Heart right ventricle (tissue), 16 donors: ENCODE results near the gene AZI2. TPM values are rescaled to one million over a fixed set of nuclear protein-coding genes. Genes with fewer than 3 reads are reported as not detected.

ENCODE experiments used
- ATAC-seq, 8 donors: fragments of 200-7000 bp; cut with Tn5 transposase; one replicate each; pipeline ENCODE4 v1.9.1; 2020; ENCODE audit warnings: mild to moderate bottlenecking in 8 of 8, moderate library complexity in 8 of 8, moderate number of reproducible peaks in 1 of 8
- DNase-seq, 2 donors: peaks; one replicate each; pipeline ENCODE4 v3.0.0-alpha.2; 2020
- H3K27ac ChIP-seq, 10 donors: fragments of 200-600 bp; sonication (generic) in 2 of 10; one replicate each; pipeline versions ENCODE4 v1.5.0 to v1.8.0; 2020 to 2022; ENCODE audit warnings: mild to moderate bottlenecking in 3 of 10
- H3K27me3 ChIP-seq, 7 donors: fragments of 200-600 bp; one replicate each; pipeline ENCODE4 v1.8.0; 2021 to 2022; ENCODE audit warnings: mild to moderate bottlenecking in 2 of 7
- H3K36me3 ChIP-seq, 9 donors: fragments of 200-600 bp; sonication (generic) in 1 of 9; one replicate each; pipeline versions ENCODE4 v1.5.0 to v1.8.0; 2020 to 2022; ENCODE audit warnings: mild to moderate bottlenecking in 2 of 9
- H3K4me1 ChIP-seq, 9 donors: fragments of 200-600 bp; sonication (generic) in 1 of 9; one replicate each; pipeline versions ENCODE4 v1.5.0 to v1.8.0; 2020 to 2022; ENCODE audit warnings: mild to moderate bottlenecking in 4 of 9
- H3K4me3 ChIP-seq, 10 donors: fragments of 200-600 bp; sonication (generic) in 2 of 10; one replicate each; pipeline versions ENCODE4 v1.5.0 to v1.8.0; 2020 to 2022; ENCODE audit warnings: mild to moderate bottlenecking in 7 of 10, moderate library complexity in 2 of 10
- H3K9me3 ChIP-seq, 11 donors: fragments of 200-600 bp in 10 of 11; sonication (generic) in 2 of 11; one replicate each; pipeline versions ENCODE4 v1.5.0 to v1.8.0; 2013 to 2022; ENCODE audit warnings: mild to moderate bottlenecking in 2 of 11, control low read depth in 1 of 11, moderate library complexity in 1 of 11
- WGBS, 2 donors: extraction: QIAGEN DNeasy Blood & Tissue Kit; methylation state at CpG; one replicate each; pipeline ENCODE4 v1.1.7; 2013; ENCODE audit warnings: inconsistent platforms in 1 of 2; 5-methylcytosine and 5-hydroxymethylcytosine counted together
- intact Hi-C, 10 donors: fragments of 100-400 bp; cut with DNase I; formaldehyde crosslinking; loops; one replicate each; pipeline versions ENCODE4 v1.11.1 to v1.14.2; 2022
- polyA plus RNA-seq, 2 donors: library from polyadenylated mRNA; stranded (reverse); fragments of 200-250 nt; gene quantifications; one replicate each; pipeline ENCODE4 v1.2.3, GENCODE V29; 2013
- total RNA-seq, 10 donors: library from RNA; stranded (reverse); fragmentation: NEBNext Ultra II Directional in 3 of 10; extraction: Animal tissue kit (Norgen Biotek cat#: 25700) in 3 of 10; gene quantifications; one replicate each; pipeline versions ENCODE4 v1.2.1 to v1.2.4, GENCODE V29; 2021 to 2023
- TF ChIP-seq, protein P1 (sequence below), 9 donors: fragments of 200-600 bp; sonication (generic) in 2 of 9; IDR thresholded peaks; one replicate each; pipeline versions ENCODE4 v1.5.0 to v1.8.0; 2021 to 2022; ENCODE audit warnings: antibody characterized with exemption in 9 of 9, mild to moderate bottlenecking in 5 of 9, moderate library complexity in 1 of 9
- donor health status: Arrhythmogenic right ventricular cardiomyopathy.
- donor health status: ischemic (EF 13 %, LVEDD 7.1; RV severe dilation, severe dysfunction).
- donor health status: healthy with polysubstance abuse.
- donor health status: DM: no; HTN: yes; CAD: no.
- donor health status: DM: no; HTN: no; CAD: no.
- donor health status: ischemic (EF 25% LVEDD 6.9; RV normal size, moderate dysfunction).
- donor health status: ischemic (EF 25% LVEDD 5.7; RV mildly dilated, moderate dysfunction).
- donor health status: healthy.
- donor health status: DM: yes; HTN: yes; CAD: no.
- donor health status: Ischemic cardiomyopathy.
- donor health status: ischemic (EF 35%, LVEDD 5.7; RV mildly dilated, moderate dysfunction).
- donor health status: nonischemic (EF 11% LVEDD 7.7; RV severe dilation, severe dysfunction).
- donor health status: DM: yes; HTN: yes; CAD: no.
- donor health status: PGD.
- donor health status: ischemic (EF 29% LVEDD 5.4; RV normal size, mild dysfunction).
- donor health status: nonischemic (EF 23%, LVEDD 6.1; RV moderate dilation, normal function).

Gene AZI2
- total and polyA plus RNA-seq, 12 donors: 19.6 to 42.8 (median 35.0) TPM

DNA sequence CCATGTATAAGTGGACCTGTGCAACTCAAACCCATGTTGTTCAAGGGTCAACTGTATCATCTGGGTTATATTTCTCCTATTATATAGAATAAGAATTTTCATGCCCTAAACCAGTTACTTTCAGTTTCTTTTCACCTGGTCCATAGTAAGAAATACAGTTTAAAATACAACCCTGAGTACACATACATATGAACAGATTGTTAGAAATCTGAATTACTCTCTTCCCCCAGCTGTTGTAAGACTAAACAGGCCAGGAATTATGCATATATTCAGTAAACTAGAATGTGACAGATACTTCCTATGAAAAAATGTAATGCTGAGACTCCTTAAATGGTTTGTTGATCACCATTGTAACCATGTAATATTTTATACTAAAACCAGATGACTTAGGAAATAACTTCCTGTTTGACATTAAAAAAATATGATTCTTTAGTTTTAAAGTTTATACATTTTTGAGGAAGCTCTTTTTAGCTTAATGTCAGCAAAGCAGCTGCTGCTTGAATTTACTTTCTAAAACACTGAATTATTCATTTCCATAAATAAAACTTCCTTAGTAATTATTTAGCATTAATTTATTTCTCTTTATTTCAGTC, 52.6 kb downstream of the AZI2 start:
- intact Hi-C loops: loop anchor here in 1 of 10 donors (10.0 kb wide), 1 partner anchor 581 kb away; no protein-coding TSS in a partner anchor
- Histone ChIP-seq H3K9me3 (peaks cover 0 to 3% (median 0%) of the 10 kb centered on the region in 11 donors), H3K36me3 (peaks cover 0 to 14% (median 0%) of the 10 kb centered on the region in 9 donors), H3K27ac (peak overlapping the region in 3 of 10 donors; percentile 18 to 34 (median 33)), H3K4me1 (peaks cover 0 to 26% (median 0%) of the 10 kb centered on the region in 9 donors), H3K4me3 (peak overlapping the region in 6 of 10 donors; percentile 16 to 33 (median 26)), H3K27me3 (no peaks in the 10 kb centered on the region)
- TF ChIP-seq, protein P1, sequence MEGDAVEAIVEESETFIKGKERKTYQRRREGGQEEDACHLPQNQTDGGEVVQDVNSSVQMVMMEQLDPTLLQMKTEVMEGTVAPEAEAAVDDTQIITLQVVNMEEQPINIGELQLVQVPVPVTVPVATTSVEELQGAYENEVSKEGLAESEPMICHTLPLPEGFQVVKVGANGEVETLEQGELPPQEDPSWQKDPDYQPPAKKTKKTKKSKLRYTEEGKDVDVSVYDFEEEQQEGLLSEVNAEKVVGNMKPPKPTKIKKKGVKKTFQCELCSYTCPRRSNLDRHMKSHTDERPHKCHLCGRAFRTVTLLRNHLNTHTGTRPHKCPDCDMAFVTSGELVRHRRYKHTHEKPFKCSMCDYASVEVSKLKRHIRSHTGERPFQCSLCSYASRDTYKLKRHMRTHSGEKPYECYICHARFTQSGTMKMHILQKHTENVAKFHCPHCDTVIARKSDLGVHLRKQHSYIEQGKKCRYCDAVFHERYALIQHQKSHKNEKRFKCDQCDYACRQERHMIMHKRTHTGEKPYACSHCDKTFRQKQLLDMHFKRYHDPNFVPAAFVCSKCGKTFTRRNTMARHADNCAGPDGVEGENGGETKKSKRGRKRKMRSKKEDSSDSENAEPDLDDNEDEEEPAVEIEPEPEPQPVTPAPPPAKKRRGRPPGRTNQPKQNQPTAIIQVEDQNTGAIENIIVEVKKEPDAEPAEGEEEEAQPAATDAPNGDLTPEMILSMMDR (IDR thresholded peaks at IDR 0.05): no peak
- no peak for DNase-seq
- ATAC-seq: no peak

- H3K27me3 ChIP-seq: no peaks in the 10 kb centered on the region
- peaks cover 0 to 21% (median 0%) of the 10 kb centered on the region in 9 donors for H3K36me3 ChIP-seq
- intact Hi-C loops: loop anchor here in 1 of 10 donors (10.0 kb wide), 1 partner anchor 580 kb away; no protein-coding TSS in a partner anchor
- 73 to 82% methylated on average over 7 of the region's 7 CpGs for WGBS, 2 donors
- H3K4me1 ChIP-seq: peaks cover 0 to 26% (median 0%) of the 10 kb centered on the region in 9 donors
- H3K9me3 ChIP-seq: peaks cover 0 to 10% (median 0%) of the 10 kb centered on the region in 11 donors
- TF ChIP-seq, protein P1 (IDR thresholded peaks at IDR 0.05): no peak
- H3K4me3 ChIP-seq: peak overlapping the region in 6 of 10 donors; percentile 16 to 33 (median 26)
- H3K27ac ChIP-seq: peak overlapping the region in 4 of 10 donors; percentile 10 to 34 (median 26)
- ATAC-seq (no peak), DNase-seq (no peak)
Measured at GRCh38 chr3:28294667-28295413, 53.8 kb downstream of the AZI2 start.

GRCh38 chr3:28292622-28293021, 56.0 kb downstream of the AZI2 start:
- no peaks in the 10 kb centered on the region for H3K27me3 ChIP-seq
- intact Hi-C loops: loop anchor here in 1 of 10 donors (10.0 kb wide), 1 partner anchor 578 kb away; no protein-coding TSS in a partner anchor

DNA sequence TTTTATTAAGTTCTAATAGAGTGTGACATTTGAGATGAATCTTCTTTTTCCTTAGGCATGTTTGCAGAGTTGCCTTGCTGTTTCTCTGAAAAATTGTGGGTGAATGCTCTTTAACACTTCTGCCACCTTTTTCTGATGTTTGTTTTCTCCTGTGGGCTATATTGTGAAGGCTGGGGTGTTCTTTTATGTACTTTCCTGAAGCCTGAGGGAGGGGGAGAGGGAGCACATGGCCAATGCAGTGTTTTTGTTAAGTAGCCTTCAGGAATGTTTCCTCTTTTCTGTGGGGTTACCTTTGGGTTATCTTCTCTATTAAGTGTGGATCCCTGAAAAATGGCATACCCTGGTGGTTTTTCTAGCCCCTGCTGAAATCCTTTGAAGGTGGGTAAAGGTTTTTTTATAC, 57.0 kb downstream of the AZI2 start:
- TF ChIP-seq, protein P1 (IDR thresholded peaks at IDR 0.05): no peak
- peaks cover 0 to 12% (median 0%) of the 10 kb centered on the region in 9 donors for H3K36me3 ChIP-seq
- peaks cover 0 to 21% (median 0%) of the 10 kb centered on the region in 9 donors for H3K4me1 ChIP-seq
- intact Hi-C loops: loop anchor here in 1 of 10 donors (10.0 kb wide), 1 partner anchor 577 kb away; no protein-coding TSS in a partner anchor
- DNase-seq (no peak), ATAC-seq (no peak)
- H3K27me3 ChIP-seq: no peaks in the 10 kb centered on the region
- peak overlapping the region in 1 of 10 donors; percentile 10 for H3K27ac ChIP-seq
- peaks cover 0 to 10% (median 0%) of the 10 kb centered on the region in 11 donors for H3K9me3 ChIP-seq
- no peak overlapping the region for H3K4me3 ChIP-seq

More at GRCh38 chr3:28292622-28293021, 56.0 kb downstream of the AZI2 start:
- ATAC-seq: no peak
- H3K9me3 ChIP-seq: peaks cover 0 to 10% (median 0%) of the 10 kb centered on the region in 11 donors
- 90 to 93% methylated on average over 4 of the region's 4 CpGs for WGBS, 2 donors
- peak overlapping the region in 1 of 10 donors; percentile 10 for H3K4me3 ChIP-seq
- peaks cover 0 to 15% (median 0%) of the 10 kb centered on the region in 9 donors for H3K36me3 ChIP-seq
- peak overlapping the region in 1 of 10 donors; percentile 10 for H3K27ac ChIP-seq
- TF ChIP-seq, protein P1 (IDR thresholded peaks at IDR 0.05): no peak
- H3K4me1 ChIP-seq: peaks cover 0 to 26% (median 0%) of the 10 kb centered on the region in 9 donors
- DNase-seq: no peak
